ENCODE data around the gene PLA2R1. TPM values are rescaled to one million over a fixed set of nuclear protein-coding genes. Genes with fewer than 3 reads are reported as not detected.

Gene PLA2R1
- polyA plus RNA-seq, 2 of the 4 experiments (the other 2 are of a cell fraction), result 3.3 to 6.8 TPM

DNA sequence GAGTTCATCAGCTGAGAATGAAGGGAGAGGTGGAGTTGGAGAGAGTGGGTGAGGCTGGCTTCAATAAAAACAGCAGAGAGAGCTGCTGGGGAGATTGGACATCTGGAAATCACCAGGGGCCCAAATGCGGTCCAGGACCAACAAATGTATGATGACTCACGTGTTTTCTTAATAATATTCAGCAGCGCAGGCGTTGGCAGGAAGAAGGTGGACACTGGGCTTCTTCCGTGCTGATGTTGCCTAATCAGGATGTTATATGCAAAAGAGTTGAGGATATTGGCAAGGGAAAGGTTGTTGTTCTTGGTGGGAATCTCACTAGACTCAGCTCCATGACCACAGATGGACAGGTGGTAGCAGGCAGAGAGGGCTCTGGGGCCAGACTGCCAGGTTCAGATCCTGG, 12.8 kb upstream of the PLA2R1 start:
- H3K4me2 ChIP-seq, result no peak overlapping the region
- ATAC-seq, result peak in 1 of 2 experiments; percentile 12; a peak in 1 of 6 replicates
- peaks cover 14% of the 10 kb centered on the region; the same call in 2 of the 3 replicates for H3K4me1 ChIP-seq
- FAIRE-seq, result no peak
- WGBS (ENCODE audit: missing lambda C conversion rate), result 40% methylated on average over 5 of the region's 5 CpGs
- ChIA-PET CTCF (interaction anchor here (1.3 to 4.0 kb wide), 3 partner anchors 11 to 988 kb away, joined by 4 to 28 read pairs (median 13); no protein-coding TSS in a partner anchor), POLR2A (no interaction called here)
- H3K4me3 ChIP-seq, result no peak overlapping the region
- no peaks in the 10 kb centered on the region for H3K9me3 ChIP-seq
- peak in 1 of 2 experiments; percentile 13 for DNase-seq (ENCODE audit: low read depth in 1 of 2, low spot score in 1 of 2)
- no peak overlapping the region for H3K27ac ChIP-seq
- TF ChIP-seq CHD4 (IDR thresholded peaks at IDR 0.05; ENCODE audit: borderline replicate concordance) (no peak), ZC3H11A (IDR thresholded peaks at IDR 0.05) (no peak), ZFP36 (IDR thresholded peaks at IDR 0.05; ENCODE audit: borderline replicate concordance, partially characterized antibody) (no peak), EHMT2 (IDR thresholded peaks at IDR 0.05; ENCODE audit: low read depth) (no peak), HDAC2 (IDR thresholded peaks at IDR 0.05) (no peak), MAZ (IDR thresholded peaks at IDR 0.05; ENCODE audit: borderline replicate concordance, low read depth, low read length) (no peak), FOSB (CRISPR knock-in tag; IDR thresholded peaks at IDR 0.05) (no peak), FOSL2 (IDR thresholded peaks at IDR 0.05) (no peak), FOSL2 (CRISPR knock-in tag; IDR thresholded peaks at IDR 0.05) (no peak; the same call in 1 of the 2 replicates), SMC3 (IDR thresholded peaks at IDR 0.05) (no peak), BHLHE40 (IDR thresholded peaks at IDR 0.05; ENCODE audit: low read depth, low read length) (no peak), HMGXB4 (CRISPR knock-in tag; IDR thresholded peaks at IDR 0.05; ENCODE audit: borderline replicate concordance) (no peak), NR3C1 (IDR thresholded peaks at IDR 0.05) (no peak)

DNA sequence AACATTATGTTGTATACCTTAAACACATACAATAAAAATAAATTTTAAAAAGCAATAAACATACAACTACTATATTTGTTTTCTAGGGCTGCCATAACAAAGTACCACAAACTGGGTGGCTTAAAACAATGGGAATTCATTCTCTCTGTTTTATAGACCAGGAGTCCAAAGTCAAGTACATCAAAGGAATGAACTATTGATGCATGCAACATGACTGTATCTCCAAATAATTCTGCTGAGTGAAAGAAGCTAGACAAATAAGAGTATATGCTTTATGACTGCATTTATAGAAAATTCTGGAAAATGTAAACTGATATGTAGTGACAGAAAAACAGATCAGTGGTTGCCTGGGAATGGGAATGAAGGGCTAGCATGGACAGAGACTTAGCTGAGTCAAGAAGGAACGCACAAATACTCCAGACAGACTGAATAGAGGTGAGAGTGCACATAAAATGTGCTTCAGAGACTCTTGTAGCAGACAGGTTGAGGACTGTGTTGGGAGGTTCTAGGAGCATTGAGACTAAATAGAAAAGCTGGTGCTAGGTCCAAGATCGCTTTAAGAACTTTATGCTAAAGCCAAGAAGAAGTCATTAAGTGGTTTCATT, 11.0 kb upstream of the PLA2R1 start:
- ChIA-PET POLR2A (no interaction called here), CTCF (interaction anchor here (0.6 to 2.4 kb wide), 5 partner anchors 12 to 921 kb away, joined by 3 to 11 read pairs (median 3); no protein-coding TSS in a partner anchor)
- ATAC-seq, result no peak
- FAIRE-seq, result no peak
- Histone ChIP-seq H3K27ac (no peak overlapping the region), H3K9me3 (peaks cover 5% of the 10 kb centered on the region), H3K4me1 (peaks cover 14% of the 10 kb centered on the region; the same call in 2 of the 3 replicates), H3K4me3 (no peak overlapping the region), H3K4me2 (no peak overlapping the region)
- no peak for DNase-seq (ENCODE audit: low read depth in 1 of 2, low spot score in 1 of 2)
- WGBS (ENCODE audit: missing lambda C conversion rate), result 47% methylated on average over 2 of the region's 2 CpGs
- no peak for TF ChIP-seq ZFP36 (IDR thresholded peaks at IDR 0.05; ENCODE audit: borderline replicate concordance, partially characterized antibody)
- TF ChIP-seq FOSL2 (IDR thresholded peaks at IDR 0.05), result no peak
- no peak for TF ChIP-seq FOSL2 (CRISPR knock-in tag; IDR thresholded peaks at IDR 0.05)
- TF ChIP-seq HOXB13 (CRISPR knock-in tag; IDR thresholded peaks at IDR 0.05; ENCODE audit: low read depth), result no peak
- no peak for TF ChIP-seq JUNB (IDR thresholded peaks at IDR 0.05)
- no peak for TF ChIP-seq EP300 (IDR thresholded peaks at IDR 0.05)
- TF ChIP-seq CHD4 (IDR thresholded peaks at IDR 0.05; ENCODE audit: borderline replicate concordance), result no peak
- no peak for TF ChIP-seq JUN (IDR thresholded peaks at IDR 0.05)
- TF ChIP-seq RCOR1 (IDR thresholded peaks at IDR 0.05; ENCODE audit: low read depth, low read length), result no peak

- ATAC-seq, result no peak
- Histone ChIP-seq H3K4me1 (no peaks in the 10 kb centered on the region), H3K9me3 (peaks cover 6% of the 10 kb centered on the region), H3K4me3 (no peak overlapping the region), H3K4me2 (no peak overlapping the region), H3K27ac (no peak overlapping the region)
- CTCF ChIA-PET, result interaction anchor here (1.4 kb wide), 1 partner anchor 13 kb away, joined by 4 read pairs; no protein-coding TSS in a partner anchor
- peak; percentile 32 for FAIRE-seq
- DNase-seq (ENCODE audit: low read depth in 1 of 2, low spot score in 1 of 2), result no peak
- peak; percentile 78 for TF ChIP-seq ZFP36 (IDR thresholded peaks at IDR 0.05; ENCODE audit: borderline replicate concordance, partially characterized antibody)
- no peak for TF ChIP-seq GATA3 (IDR thresholded peaks at IDR 0.05; ENCODE audit: borderline replicate concordance)
- WGBS (ENCODE audit: missing lambda C conversion rate), result 54% methylated on average over 2 of the region's 2 CpGs
- POLR2A ChIA-PET, result no interaction called here
These were observed 6.5 kb upstream of the PLA2R1 start for GRCh38 chr2:160068906-160069305.

GRCh38 chr2:160064916-160065315, 2.5 kb upstream of the PLA2R1 start:
- no peak for FAIRE-seq
- ChIA-PET POLR2A (no interaction called here), CTCF (interaction anchor here (1.0 to 1.2 kb wide), 2 partner anchors 17 to 24 kb away, joined by 3 to 4 read pairs; no protein-coding TSS in a partner anchor)
- 91% methylated on average over 1 of the region's 1 CpG for WGBS (ENCODE audit: missing lambda C conversion rate)
- H3K9me3 ChIP-seq, result peaks cover 6% of the 10 kb centered on the region
- H3K4me1 ChIP-seq, result peaks cover 9% of the 10 kb centered on the region; the same call in 2 of the 3 replicates
- H3K4me2 ChIP-seq, result no peak overlapping the region
- no peak for ATAC-seq
- no peak for TF ChIP-seq CTCF (IDR thresholded peaks at IDR 0.05)
- no peak for TF ChIP-seq KDM5A (IDR thresholded peaks at IDR 0.05)
- TF ChIP-seq KDM1A (IDR thresholded peaks at IDR 0.05; ENCODE audit: low read depth), result no peak
- TF ChIP-seq SMC3 (IDR thresholded peaks at IDR 0.05), result no peak
- TF ChIP-seq FOXS1 (CRISPR knock-in tag; IDR thresholded peaks at IDR 0.05), result no peak
- no peak for TF ChIP-seq SREBF2 (IDR thresholded peaks at IDR 0.05)
- no peak for TF ChIP-seq EHMT2 (IDR thresholded peaks at IDR 0.05; ENCODE audit: low read depth)
- TF ChIP-seq HOXB13 (CRISPR knock-in tag; IDR thresholded peaks at IDR 0.05; ENCODE audit: low read depth), result no peak
- TF ChIP-seq ZNF302 (CRISPR knock-in tag; IDR thresholded peaks at IDR 0.05), result no peak
- TF ChIP-seq HDAC2 (IDR thresholded peaks at IDR 0.05), result no peak
- DNase-seq (ENCODE audit: low read depth in 1 of 2, low spot score in 1 of 2), result no peak
- H3K4me3 ChIP-seq, result no peak overlapping the region
- no peak overlapping the region for H3K27ac ChIP-seq

Data from A549 (cell line).